IMR-90 (cell line): ENCODE results near the gene FOXP1.

Source experiments
- CTCF ChIP-seq: conservative IDR thresholded peaks from 2 replicates; pipeline ENCODE4 v1.5.1; 2012; ENCODE audit warnings: mild to moderate bottlenecking, low read depth, low read length, improper control_type of control experiment
- ELK1 ChIP-seq: fragments of 150-350 bp; IDR thresholded peaks from 2 replicates; pipeline ENCODE4 v1.6.1; 2016; ENCODE audit warnings: low read depth, mild to moderate bottlenecking, low read length, moderate library complexity, borderline replicate concordance
- MAZ ChIP-seq: IDR thresholded peaks from 2 replicates; pipeline ENCODE4 v1.6.1; 2012; ENCODE audit warnings: low read depth, mild to moderate bottlenecking, low read length, improper control_type of control experiment, moderate library complexity, borderline replicate concordance
- NFE2L2 ChIP-seq: fragments of 150-350 bp; IDR thresholded peaks from 2 replicates; pipeline ENCODE4 v1.6.1; 2016; ENCODE audit warnings: low read depth, mild to moderate bottlenecking, low read length
- POLR2A ChIP-seq: IDR thresholded peaks from 2 replicates; pipeline ENCODE4 v1.6.1; 2012; ENCODE audit warnings: mild to moderate bottlenecking, low read depth, low read length
- RAD21 ChIP-seq: IDR thresholded peaks from 2 replicates; pipeline ENCODE4 v1.6.1; 2012; ENCODE audit warnings: low read length, improper control_type of control experiment
- SMC3 ChIP-seq: fragments of 150-350 bp; IDR thresholded peaks from 2 replicates; pipeline ENCODE4 v1.6.1; 2016; ENCODE audit warnings: low read depth, mild to moderate bottlenecking, antibody characterized with exemption, low read length, moderate library complexity

GRCh38 chr3:71127844-71128243, 455.7 kb downstream of the FOXP1 start:
- TF ChIP-seq CTCF (no peak), POLR2A (no peak; the same call in 1 of the 2 replicates), ELK1 (no peak), SMC3 (no peak), RAD21 (no peak), MAZ (no peak), NFE2L2 (no peak)
